Astrocyte of the spinal cord (primary cell): ENCODE data around the gene CTNNBL1.

Experiments used
- DNase-seq: peaks from one replicate; pipeline ENCODE4 v3.0.0; 2011; ENCODE audit warnings: low read depth, low spot score
- H3K4me3 ChIP-seq: 2 replicates; pipeline ENCODE4 v1.5.1; 2011; ENCODE audit warnings: low read depth, mild to moderate bottlenecking, low read length, moderate library complexity
- CTCF ChIP-seq: IDR thresholded peaks from 2 replicates; pipeline ENCODE4 v1.5.1; 2012; ENCODE audit warnings: low read depth, mild to moderate bottlenecking, low read length, inconsistent platforms
- in situ Hi-C: cut with HindIII; loops from 2 replicates; pipeline ENCODE4 v1.10.0; 2017; ENCODE audit warnings: low sequenced_read_pairs

Gene CTNNBL1

DNA sequence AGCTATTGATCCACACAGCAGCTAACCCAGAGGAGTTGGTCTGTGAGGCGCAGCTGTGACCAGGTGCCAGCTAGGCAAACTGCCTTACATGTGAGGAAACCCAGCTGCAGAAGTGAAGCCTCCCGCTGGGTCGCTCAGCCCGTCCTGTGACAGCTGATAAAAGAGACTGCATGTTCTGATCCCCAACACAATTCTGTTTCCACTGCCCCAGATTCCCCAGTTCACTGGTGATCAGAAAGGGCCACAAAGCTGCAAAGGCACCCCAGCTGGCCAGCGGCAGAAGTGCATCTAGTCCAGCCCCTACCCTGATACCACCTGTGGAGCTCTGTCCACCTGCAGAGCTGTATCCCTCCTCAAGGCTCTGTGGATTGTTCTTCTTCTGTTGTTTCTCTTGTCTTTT lies 64.5 kb downstream of the CTNNBL1 start:
- in situ Hi-C loops, result no loop called here
- TF ChIP-seq CTCF, result peak; percentile 36

DNA sequence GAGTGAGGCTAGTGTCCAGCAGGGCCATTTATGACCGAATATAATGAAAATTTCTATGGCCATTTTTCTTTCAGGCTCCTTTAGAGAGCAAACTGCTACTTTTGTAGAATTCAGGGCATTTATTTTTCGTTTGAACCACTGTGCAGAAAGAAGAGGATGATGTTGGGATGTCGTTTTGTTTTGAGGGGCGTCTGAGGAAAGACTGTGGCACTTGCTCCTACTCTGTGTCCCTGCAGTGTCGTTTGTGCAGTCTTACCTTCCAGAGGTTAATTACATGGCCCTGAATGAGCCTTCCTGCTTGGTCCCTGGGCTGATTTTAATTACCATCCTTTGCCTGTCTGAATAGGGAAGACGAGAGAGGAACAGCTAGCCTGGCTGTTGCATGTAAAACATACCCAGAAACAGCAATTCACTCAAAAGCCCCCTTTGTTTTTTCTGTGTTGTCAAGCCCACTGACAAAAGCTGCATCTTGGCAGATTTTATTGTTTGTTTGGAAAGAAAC lies 65.3 kb downstream of the CTNNBL1 start:
- no peak for DNase-seq
- in situ Hi-C loops, result no loop called here
- TF ChIP-seq CTCF, result no peak

More for the DNA sequence above, 64.5 kb downstream of the CTNNBL1 start:
- no peak overlapping the region for H3K4me3 ChIP-seq
- DNase-seq, result no peak

GRCh38 chr20:37759761-37760209 lies 66.0 kb downstream of the CTNNBL1 start:
- no peak overlapping the region for H3K4me3 ChIP-seq
- no peak for DNase-seq
- in situ Hi-C loops, result no loop called here
- TF ChIP-seq CTCF, result no peak

More for the DNA sequence above, 65.3 kb downstream of the CTNNBL1 start:
- no peak overlapping the region for H3K4me3 ChIP-seq

DNA sequence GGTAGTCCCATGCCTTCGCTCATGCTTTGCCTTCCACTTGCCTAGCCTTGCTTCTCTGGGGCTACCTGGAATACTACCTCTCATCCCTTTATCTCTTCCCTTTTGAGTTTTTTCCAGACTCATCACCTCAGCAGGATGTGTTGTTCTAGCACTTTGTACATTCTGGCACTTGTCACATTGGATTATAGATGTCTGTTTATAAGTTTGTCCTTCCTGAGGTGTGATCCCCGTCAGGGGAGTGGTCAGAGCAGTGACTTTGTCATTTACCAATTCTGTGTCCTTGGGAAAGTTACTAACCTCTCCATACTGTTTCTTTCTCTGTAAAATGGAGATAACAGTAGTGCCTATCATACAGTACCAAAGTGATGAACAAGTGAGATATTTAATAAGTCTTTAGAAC lies 66.5 kb downstream of the CTNNBL1 start:
- in situ Hi-C loops, result no loop called here
- no peak for TF ChIP-seq CTCF
- DNase-seq, result no peak
- H3K4me3 ChIP-seq, result no peak overlapping the region

DNA sequence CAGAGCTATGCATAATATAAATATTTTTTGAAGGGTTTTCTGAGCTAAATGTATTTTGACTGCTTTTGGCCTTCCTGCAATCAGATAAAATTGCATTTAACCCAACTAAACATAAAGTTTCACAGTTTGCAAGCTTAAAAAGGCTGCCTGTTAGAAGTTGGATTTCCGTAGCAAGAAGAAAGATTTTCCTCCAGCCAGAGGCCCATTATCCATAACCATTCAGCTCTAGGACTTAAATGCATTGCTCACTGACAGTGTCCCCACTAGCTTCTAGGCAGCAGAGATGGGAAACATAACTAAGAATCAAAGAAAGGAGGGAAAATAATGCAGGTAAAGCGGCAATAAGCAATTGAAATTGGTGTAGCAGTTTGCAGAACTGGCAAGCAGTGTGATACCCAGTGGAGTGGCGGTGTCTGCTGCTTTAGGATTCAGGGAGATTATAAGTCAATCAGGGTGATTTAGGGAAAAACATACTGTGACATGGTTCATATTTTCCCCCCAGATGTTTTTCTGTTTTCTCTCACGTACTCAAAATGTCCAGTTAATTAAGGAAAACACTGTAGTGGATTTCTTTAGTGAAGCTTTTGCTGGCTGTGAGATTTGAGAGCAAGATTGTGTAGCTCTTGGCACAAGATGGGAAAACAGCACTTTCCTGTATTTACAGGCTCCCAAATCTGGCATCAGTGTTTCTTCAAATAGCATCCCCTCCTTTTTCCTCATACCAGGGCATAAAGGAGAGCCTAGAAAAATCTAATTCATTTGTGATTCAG lies 69.1 kb downstream of the CTNNBL1 start:
- TF ChIP-seq CTCF, result no peak
- no peak overlapping the region for H3K4me3 ChIP-seq
- no peak for DNase-seq
- in situ Hi-C loops, result no loop called here

DNA sequence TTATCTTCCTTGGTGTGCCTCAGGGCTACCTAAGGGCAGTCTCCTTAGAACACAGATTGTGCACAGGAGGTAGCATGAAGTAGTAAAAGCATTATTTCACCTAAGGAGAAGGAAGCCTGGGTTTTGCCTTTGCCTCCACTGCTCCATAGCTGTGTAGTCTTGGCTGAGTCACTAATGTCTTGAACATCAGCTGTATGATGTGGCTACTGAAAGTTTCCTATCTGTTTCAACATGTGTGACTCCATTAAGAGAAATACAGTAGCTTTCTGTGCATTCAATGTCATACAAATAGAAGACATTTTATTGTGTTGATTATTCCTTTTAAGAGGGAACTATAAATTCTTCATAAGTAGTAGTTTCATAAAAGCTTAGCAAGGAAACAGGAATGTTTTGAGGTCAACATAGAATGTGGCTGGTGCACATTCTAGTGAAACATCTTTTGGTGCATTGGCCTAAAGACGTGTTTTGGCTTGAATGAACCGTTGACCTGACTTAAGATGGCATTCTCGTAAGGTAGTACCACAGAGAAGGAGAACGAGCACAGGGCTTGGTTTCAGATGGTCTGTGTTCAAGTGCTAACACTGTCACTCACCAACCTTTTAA lies 70.6 kb downstream of the CTNNBL1 start:
- in situ Hi-C loops, result no loop called here
- no peak for DNase-seq

More for the DNA sequence above, 70.6 kb downstream of the CTNNBL1 start:
- no peak overlapping the region for H3K4me3 ChIP-seq
- TF ChIP-seq CTCF, result no peak
